ENCODE measurements around the gene KY.

GRCh38 chr3:134672571-134672970 is 21.7 kb upstream of the KY start:
- TF ChIP-seq, protein P1, sequence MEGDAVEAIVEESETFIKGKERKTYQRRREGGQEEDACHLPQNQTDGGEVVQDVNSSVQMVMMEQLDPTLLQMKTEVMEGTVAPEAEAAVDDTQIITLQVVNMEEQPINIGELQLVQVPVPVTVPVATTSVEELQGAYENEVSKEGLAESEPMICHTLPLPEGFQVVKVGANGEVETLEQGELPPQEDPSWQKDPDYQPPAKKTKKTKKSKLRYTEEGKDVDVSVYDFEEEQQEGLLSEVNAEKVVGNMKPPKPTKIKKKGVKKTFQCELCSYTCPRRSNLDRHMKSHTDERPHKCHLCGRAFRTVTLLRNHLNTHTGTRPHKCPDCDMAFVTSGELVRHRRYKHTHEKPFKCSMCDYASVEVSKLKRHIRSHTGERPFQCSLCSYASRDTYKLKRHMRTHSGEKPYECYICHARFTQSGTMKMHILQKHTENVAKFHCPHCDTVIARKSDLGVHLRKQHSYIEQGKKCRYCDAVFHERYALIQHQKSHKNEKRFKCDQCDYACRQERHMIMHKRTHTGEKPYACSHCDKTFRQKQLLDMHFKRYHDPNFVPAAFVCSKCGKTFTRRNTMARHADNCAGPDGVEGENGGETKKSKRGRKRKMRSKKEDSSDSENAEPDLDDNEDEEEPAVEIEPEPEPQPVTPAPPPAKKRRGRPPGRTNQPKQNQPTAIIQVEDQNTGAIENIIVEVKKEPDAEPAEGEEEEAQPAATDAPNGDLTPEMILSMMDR (IDR thresholded peaks at IDR 0.05), result no peak
- no peak for TF ChIP-seq POLR2A (IDR thresholded peaks at IDR 0.05)
